K562 (cell line): Measurements from ENCODE around the gene CTNNBL1. TPM values are rescaled to one million over a fixed set of nuclear protein-coding genes. Genes with fewer than 3 reads are reported as not detected.

ENCODE experiments used
- ATAC-seq: fragments of 200-7000 bp; cut with Tn5 transposase; 3 replicates; pipeline ENCODE4 v1.9.1; 2020; ENCODE audit warnings: moderate library complexity
- BruUV-seq: library from RNA; stranded (reverse); fragments of 400-500 nt; replicated peaks from 2 replicates; lab custom pipeline; 2021; lab: Mats Ljungman, UMichigan
- CTCF ChIA-PET: fragments of 300-600 bp; formaldehyde crosslinking; extraction: SDS; loops from one replicate; lab custom pipeline; 2021; ENCODE audit warnings: low intra/inter-chr PET ratio; lab: Yijun Ruan, JAX
- POLR2A ChIA-PET: fragments of 300-600, 350-650 bp; sonication (Branson Sonifier 250); formaldehyde crosslinking; extraction: SDS; loops from one replicate; lab custom pipeline; 2021; ENCODE audit warnings: antibody characterized with exemption, inconsistent platforms; lab: Yijun Ruan, JAX
- DNase-seq, 4 experiments: peaks; one replicate each; pipeline versions ENCODE4 v3.0.0 to v3.0.0-alpha.2; 2011 to 2018; ENCODE audit warnings: low spot score in 3 of 4, mixed read lengths in 3 of 4; ENCODE audit errors: extremely low read depth in 1 of 4
- FAIRE-seq: peaks from 2 replicates; lab custom pipeline; 2011; peaks lifted over from hg19 to GRCh38; lab: Jason Lieb, UNC
- H2AFZ ChIP-seq: 2 replicates; pipeline ENCODE4 v1.6.0; 2011; ENCODE audit warnings: low read depth, low read length, control low read depth, inconsistent platforms
- H3K27ac ChIP-seq: fragments of 200-600 bp; 3 replicates; pipeline ENCODE4 v1.8.0; 2011; ENCODE audit warnings: low read depth, mild to moderate bottlenecking, control low read depth, inconsistent platforms, low read length, moderate library complexity, mixed read lengths; ENCODE audit errors: extremely low read depth
- H3K27me3 ChIP-seq, 2 experiments: fragments of 300-600 bp in 1 of 2; 2 replicates in 1 of 2; 3 replicates in 1 of 2; pipeline versions ENCODE4 v1.6.0 to v1.8.0; 2011; ENCODE audit warnings: inconsistent platforms in 2 of 2, low read length in 2 of 2, mild to moderate bottlenecking in 1 of 2, mixed read lengths in 1 of 2, moderate library complexity in 1 of 2; ENCODE audit not compliant: control insufficient read depth in 2 of 2, insufficient read depth in 2 of 2
- H3K36me3 ChIP-seq: fragments of 300-600 bp; 3 replicates; pipeline ENCODE4 v1.8.0; 2011; ENCODE audit warnings: mild to moderate bottlenecking, low read length, inconsistent platforms; ENCODE audit not compliant: control insufficient read depth, insufficient read depth
- H3K4me1 ChIP-seq, 2 experiments: fragments of 200-600 bp in 1 of 2; replicated peaks in 1 of 2; 2 replicates in 1 of 2; 3 replicates in 1 of 2; pipeline versions ENCODE4 v1.5.1 to v1.8.0; 2011; ENCODE audit warnings: inconsistent platforms in 2 of 2, low read length in 2 of 2, mild to moderate bottlenecking in 1 of 2, mixed read lengths in 1 of 2, moderate library complexity in 1 of 2; ENCODE audit not compliant: control insufficient read depth in 2 of 2, insufficient read depth in 2 of 2
- H3K4me2 ChIP-seq: 2 replicates; pipeline ENCODE4 v1.6.1; 2011; ENCODE audit warnings: low read length, control low read depth, inconsistent platforms, mixed read lengths; ENCODE audit not compliant: insufficient read depth
- H3K4me3 ChIP-seq: fragments of 200-600 bp; sonication (generic), shearing (Covaris generic); 2 replicates; pipeline ENCODE4 v1.5.1; 2016; ENCODE audit warnings: control low read depth, inconsistent platforms
- H3K79me2 ChIP-seq: fragments of 200-600 bp; 3 replicates; pipeline ENCODE4 v1.8.0; 2011; ENCODE audit warnings: low read length, inconsistent platforms; ENCODE audit not compliant: control insufficient read depth, insufficient read depth
- H3K9ac ChIP-seq, 2 experiments: 2 replicates each; pipeline versions ENCODE4 v1.6.0 to v1.6.1; 2011; ENCODE audit warnings: low read depth in 2 of 2, low read length in 2 of 2, control low read depth in 1 of 2, inconsistent platforms in 1 of 2, mild to moderate bottlenecking in 1 of 2, mixed read lengths in 1 of 2; ENCODE audit not compliant: insufficient read depth in 1 of 2
- H3K9me1 ChIP-seq: one replicate; pipeline ENCODE4 v1.6.0; 2011; ENCODE audit warnings: inconsistent platforms, mild to moderate bottlenecking, low read length, moderate library complexity; ENCODE audit not compliant: control insufficient read depth, insufficient read depth
- H3K9me3 ChIP-seq: replicated peaks from 2 replicates; pipeline ENCODE4 v1.5.1; 2011; ENCODE audit warnings: low read depth, low read length, inconsistent platforms; ENCODE audit not compliant: control insufficient read depth, insufficient read depth
- H4K20me1 ChIP-seq: replicated peaks from 2 replicates; pipeline ENCODE4 v1.6.1; 2011; ENCODE audit warnings: low read length, inconsistent platforms, mixed read lengths; ENCODE audit not compliant: control insufficient read depth, insufficient read depth
- BRCA1 ChIP-seq, 2 experiments: fragments of 450-650 bp in 1 of 2; sonication (generic) in 1 of 2; formaldehyde crosslinking in 1 of 2; IDR thresholded peaks; 2 replicates each; pipeline versions ENCODE4 v1.5.0 to v1.6.1; 2017 to 2020; ENCODE audit warnings: mild to moderate bottlenecking in 1 of 2, missing genetic modification reagents in 1 of 2
- CBX2 ChIP-seq: fragments of 200-600 bp; sonication (generic); IDR thresholded peaks from one replicate; pipeline ENCODE4 v1.6.1; 2012; ENCODE audit warnings: mild to moderate bottlenecking, low read length, inconsistent platforms; ENCODE audit not compliant: insufficient read depth, poor library complexity, severe bottlenecking
- COPS2 ChIP-seq: fragments of 450-650 bp; conservative IDR thresholded peaks from 2 replicates; pipeline ENCODE4 v1.6.1; 2016; ENCODE audit warnings: mild to moderate bottlenecking, moderate library complexity
- FOXA1 ChIP-seq: fragments of 450-650 bp; IDR thresholded peaks from 2 replicates; pipeline ENCODE4 v1.6.1; 2016; ENCODE audit warnings: mild to moderate bottlenecking, borderline replicate concordance
- FOXJ2 ChIP-seq: fragments of 200-800 bp; sonication (Bioruptor generic); IDR thresholded peaks from 2 replicates; pipeline ENCODE4 v1.6.1; 2016; ENCODE audit warnings: missing genetic modification characterization, missing compliant biosample characterization
- KDM2B ChIP-seq: fragments of 250-450 bp; sonication (Bioruptor Pico); IDR thresholded peaks from 2 replicates; pipeline ENCODE4 v1.8.0; 2021; ENCODE audit warnings: mild to moderate bottlenecking, moderate library complexity
- POLR2H ChIP-seq: IDR thresholded peaks from 2 replicates; pipeline ENCODE4 v1.6.1; 2016; ENCODE audit warnings: missing genetic modification characterization, low read depth, mild to moderate bottlenecking, control low read depth, missing compliant biosample characterization, moderate library complexity
- RAD51 ChIP-seq: fragments of 450-650 bp; IDR thresholded peaks from 2 replicates; pipeline ENCODE4 v1.7.1; 2016; ENCODE audit warnings: low read depth, mild to moderate bottlenecking, borderline replicate concordance
- RBM22 ChIP-seq: fragments of 200-400 bp; formaldehyde crosslinking; IDR thresholded peaks from 2 replicates; pipeline ENCODE4 v1.6.1; 2018; ENCODE audit warnings: low read length, low read depth; ENCODE audit not compliant: poor library complexity, severe bottlenecking
- SMARCB1 ChIP-seq: IDR thresholded peaks from 2 replicates; pipeline ENCODE4 v1.6.1; 2011; ENCODE audit warnings: improper control_type of control experiment, low read depth; ENCODE audit not compliant: insufficient read length
- SMARCC2 ChIP-seq: fragments of 450-650 bp; IDR thresholded peaks from 2 replicates; pipeline ENCODE4 v1.6.1; 2017; ENCODE audit warnings: antibody characterized with exemption, moderate library complexity, mild to moderate bottlenecking, low read depth
- SREBF1 ChIP-seq: fragments of 150-350 bp; IDR thresholded peaks from 2 replicates; pipeline ENCODE4 v1.6.1; 2014; ENCODE audit warnings: antibody characterized with exemption, low read depth, low read length, borderline replicate concordance
- ZNF347 ChIP-seq: fragments of 450-650 bp; formaldehyde crosslinking; IDR thresholded peaks from 2 replicates; pipeline ENCODE4 v1.4.0; 2020; ENCODE audit warnings: low read depth, mild to moderate bottlenecking, moderate library complexity
- ZNF436 ChIP-seq: fragments of 250-450, 450-650 bp; sonication (Bioruptor Pico); formaldehyde crosslinking; IDR thresholded peaks from 2 replicates; pipeline ENCODE4 v1.7.0; 2020; ENCODE audit warnings: mild to moderate bottlenecking
- WGBS: fragments of 100-300 bp; shearing (Covaris generic); methylation state at CpG from one replicate; pipeline ENCODE4 v1.1.6; 2016; ENCODE audit warnings: low coverage, mixed read lengths; ENCODE audit not compliant: insufficient coverage; ENCODE audit errors: missing lambda C conversion rate; 5-methylcytosine and 5-hydroxymethylcytosine counted together
- in situ Hi-C: fragments of 300-500 bp; cut with MboI; formaldehyde crosslinking; loops from 4 replicates; pipeline ENCODE4 v1.15.0; 2018; ENCODE audit warnings: inconsistent platforms, mixed read lengths
- intact Hi-C: fragments of 100-400 bp; cut with micrococcal nuclease; formaldehyde crosslinking; loops from 2 replicates; pipeline ENCODE4 v1.14.2; 2022
- polyA plus RNA-seq, 8 experiments: library from polyadenylated mRNA; depleted of rRNA in 4 of 8; stranded (reverse) in 5 of 8; unstranded in 3 of 8; fragments of >200 nt; fragmentation: Nextera tagmentation in 2 of 8; fragmentation: Illumina TruSeq in 1 of 8; extraction: Ambion mirVana in 2 of 8; extraction: Trizol in 1 of 8; gene quantifications; 2 replicates each; pipeline versions ENCODE4 v1.2.1 to v1.2.3, GENCODE V29; 2011 to 2014; ENCODE audit warnings: inconsistent platforms in 1 of 8, missing spikeins in 1 of 8
- total RNA-seq, 7 experiments: library from RNA; depleted of rRNA in 6 of 7; stranded (reverse); fragments of >200 nt in 6 of 7; fragmentation: Illumina TruSeq in 2 of 7; extraction: Trizol in 2 of 7; gene quantifications; 2 replicates each; pipeline versions ENCODE4 v1.2.1 to v1.2.3, GENCODE V29; 2011 to 2021; ENCODE audit warnings: low replicate concordance in 1 of 7
- TF ChIP-seq, protein P1 (sequence below): fragments of 200-400 bp; formaldehyde crosslinking; IDR thresholded peaks from 2 replicates; pipeline ENCODE4 v1.6.1; 2017; ENCODE audit warnings: mild to moderate bottlenecking, low read depth, low read length, moderate library complexity
- TF ChIP-seq, protein P2 (sequence below): fragments of 250-450 bp; sonication (Bioruptor Pico); IDR thresholded peaks from 2 replicates; pipeline ENCODE4 v1.8.0; 2021; ENCODE audit warnings: borderline replicate concordance, mild to moderate bottlenecking, moderate library complexity; ENCODE audit not compliant: poor library complexity, severe bottlenecking
- TF ChIP-seq, protein P3 (sequence below): fragments of 250-450 bp; sonication (Bioruptor Pico); IDR thresholded peaks from 2 replicates; pipeline ENCODE4 v1.5.0; 2022; ENCODE audit warnings: mild to moderate bottlenecking
- TF ChIP-seq, protein P4 (sequence below): sonication (generic); formaldehyde crosslinking; IDR thresholded peaks from 2 replicates; pipeline ENCODE4 v1.9.0; 2022; ENCODE audit warnings: mild to moderate bottlenecking, missing genetic modification reagents

CTNNBL1 gene
- total and polyA plus RNA-seq, 9 of the 15 experiments (the other 6 are each of a cell fraction or from before 2014, with no cell fraction given) = 32.4 to 85.6 (median 43.6) TPM

DNA sequence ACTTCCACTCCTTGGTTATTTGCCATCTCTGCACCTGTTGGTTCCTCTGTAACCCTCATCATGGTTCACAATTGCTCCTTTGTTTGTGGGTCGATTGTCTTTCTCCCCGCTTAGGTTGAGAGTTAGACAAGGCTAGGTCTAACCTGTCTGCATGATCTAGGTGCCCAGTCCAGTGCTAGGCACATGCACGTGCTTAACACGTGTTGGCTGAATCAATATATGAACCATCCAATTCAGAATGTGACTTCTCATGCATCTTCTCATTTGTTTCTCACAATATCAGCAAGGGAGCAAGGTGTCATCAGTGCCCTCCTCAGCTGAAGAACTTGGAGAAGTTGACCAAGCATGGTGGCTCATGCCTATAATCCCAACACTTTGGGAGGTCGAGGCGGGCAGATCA is 36.9 kb upstream of the CTNNBL1 start:
- FAIRE-seq (no peak), ATAC-seq (no peak), DNase-seq (no peak)
- no peak overlapping the region for H3K4me3 ChIP-seq
- intact Hi-C loops (loop anchor here (10.0 kb wide), 2 partner anchors 238 to 338 kb away; no protein-coding TSS in a partner anchor), in situ Hi-C loops (no loop called here)
- no peak overlapping the region for H3K4me2 ChIP-seq
- H3K27ac ChIP-seq = no peak overlapping the region
- no peaks in the 10 kb centered on the region for H3K4me1 ChIP-seq
- no peaks in the 10 kb centered on the region for H3K9me1 ChIP-seq
- H3K79me2 ChIP-seq = no peaks in the 10 kb centered on the region
- H3K36me3 ChIP-seq = no peaks in the 10 kb centered on the region
- no peak overlapping the region for H3K9ac ChIP-seq
- ChIA-PET CTCF (no interaction called here), POLR2A (interaction anchor here (0.7 kb wide), 1 partner anchor 149 kb away, joined by 3 read pairs; no protein-coding TSS in a partner anchor)
- peaks cover 5 to 30% of the 10 kb centered on the region in 2 experiments; a peak in 4 of 5 replicates for H3K27me3 ChIP-seq
- WGBS = 3% methylated on average over 6 of the region's 6 CpGs
- H4K20me1 ChIP-seq = no peaks in the 10 kb centered on the region
- no peaks in the 10 kb centered on the region for H3K9me3 ChIP-seq
- BruUV-seq = no TSS peak
- H2AFZ ChIP-seq = no peak overlapping the region
- no peak for TF ChIP-seq POLR2H (tag)
- TF ChIP-seq RAD51 = no peak
- no peak for TF ChIP-seq RBM22
- TF ChIP-seq, protein P1, sequence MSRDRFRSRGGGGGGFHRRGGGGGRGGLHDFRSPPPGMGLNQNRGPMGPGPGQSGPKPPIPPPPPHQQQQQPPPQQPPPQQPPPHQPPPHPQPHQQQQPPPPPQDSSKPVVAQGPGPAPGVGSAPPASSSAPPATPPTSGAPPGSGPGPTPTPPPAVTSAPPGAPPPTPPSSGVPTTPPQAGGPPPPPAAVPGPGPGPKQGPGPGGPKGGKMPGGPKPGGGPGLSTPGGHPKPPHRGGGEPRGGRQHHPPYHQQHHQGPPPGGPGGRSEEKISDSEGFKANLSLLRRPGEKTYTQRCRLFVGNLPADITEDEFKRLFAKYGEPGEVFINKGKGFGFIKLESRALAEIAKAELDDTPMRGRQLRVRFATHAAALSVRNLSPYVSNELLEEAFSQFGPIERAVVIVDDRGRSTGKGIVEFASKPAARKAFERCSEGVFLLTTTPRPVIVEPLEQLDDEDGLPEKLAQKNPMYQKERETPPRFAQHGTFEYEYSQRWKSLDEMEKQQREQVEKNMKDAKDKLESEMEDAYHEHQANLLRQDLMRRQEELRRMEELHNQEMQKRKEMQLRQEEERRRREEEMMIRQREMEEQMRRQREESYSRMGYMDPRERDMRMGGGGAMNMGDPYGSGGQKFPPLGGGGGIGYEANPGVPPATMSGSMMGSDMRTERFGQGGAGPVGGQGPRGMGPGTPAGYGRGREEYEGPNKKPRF = no peak
- TF ChIP-seq, protein P2, sequence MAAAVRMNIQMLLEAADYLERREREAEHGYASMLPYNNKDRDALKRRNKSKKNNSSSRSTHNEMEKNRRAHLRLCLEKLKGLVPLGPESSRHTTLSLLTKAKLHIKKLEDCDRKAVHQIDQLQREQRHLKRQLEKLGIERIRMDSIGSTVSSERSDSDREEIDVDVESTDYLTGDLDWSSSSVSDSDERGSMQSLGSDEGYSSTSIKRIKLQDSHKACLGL (CRISPR knock-in tag) = no peak
- TF ChIP-seq SMARCC2 = no peak
- no peak for TF ChIP-seq FOXJ2 (tag)
- no peak for TF ChIP-seq ZNF436 (CRISPR knock-in tag)
- TF ChIP-seq, protein P3, sequence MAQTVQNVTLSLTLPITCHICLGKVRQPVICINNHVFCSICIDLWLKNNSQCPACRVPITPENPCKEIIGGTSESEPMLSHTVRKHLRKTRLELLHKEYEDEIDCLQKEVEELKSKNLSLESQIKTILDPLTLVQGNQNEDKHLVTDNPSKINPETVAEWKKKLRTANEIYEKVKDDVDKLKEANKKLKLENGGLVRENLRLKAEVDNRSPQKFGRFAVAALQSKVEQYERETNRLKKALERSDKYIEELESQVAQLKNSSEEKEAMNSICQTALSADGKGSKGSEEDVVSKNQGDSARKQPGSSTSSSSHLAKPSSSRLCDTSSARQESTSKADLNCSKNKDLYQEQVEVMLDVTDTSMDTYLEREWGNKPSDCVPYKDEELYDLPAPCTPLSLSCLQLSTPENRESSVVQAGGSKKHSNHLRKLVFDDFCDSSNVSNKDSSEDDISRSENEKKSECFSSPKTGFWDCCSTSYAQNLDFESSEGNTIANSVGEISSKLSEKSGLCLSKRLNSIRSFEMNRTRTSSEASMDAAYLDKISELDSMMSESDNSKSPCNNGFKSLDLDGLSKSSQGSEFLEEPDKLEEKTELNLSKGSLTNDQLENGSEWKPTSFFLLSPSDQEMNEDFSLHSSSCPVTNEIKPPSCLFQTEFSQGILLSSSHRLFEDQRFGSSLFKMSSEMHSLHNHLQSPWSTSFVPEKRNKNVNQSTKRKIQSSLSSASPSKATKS (CRISPR knock-in tag) = no peak
- TF ChIP-seq COPS2 = no peak
- no peak for TF ChIP-seq KDM2B (CRISPR knock-in tag)
- no peak for TF ChIP-seq FOXA1
- no peak for TF ChIP-seq SREBF1
- TF ChIP-seq BRCA1 (IDR thresholded peaks at IDR 0.05) = no peak
- TF ChIP-seq BRCA1 (CRISPR knock-in tag; IDR thresholded peaks at IDR 0.05) = no peak
- TF ChIP-seq, protein P4, sequence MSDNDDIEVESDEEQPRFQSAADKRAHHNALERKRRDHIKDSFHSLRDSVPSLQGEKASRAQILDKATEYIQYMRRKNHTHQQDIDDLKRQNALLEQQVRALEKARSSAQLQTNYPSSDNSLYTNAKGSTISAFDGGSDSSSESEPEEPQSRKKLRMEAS = no peak
- no peak for TF ChIP-seq SMARCB1
- TF ChIP-seq CBX2 = no peak
- TF ChIP-seq ZNF347 (CRISPR knock-in tag) = no peak
